ENCODE measurements around the gene ZFP91.

Gene ZFP91

GRCh38 chr11:58608331-58608730 is 29.5 kb downstream of the ZFP91 start:
- Histone ChIP-seq H3K9me3 (ENCODE audit: control insufficient read depth in 1 of 2, low read length in 2 of 2) (no peaks in the 10 kb centered on the region), H3K27me3 (ENCODE audit: control insufficient read depth in 1 of 2, insufficient read depth in 2 of 2, low read length in 2 of 2) (no peaks in the 10 kb centered on the region), H3K4me3 (ENCODE audit: low read depth in 1 of 2, low read length in 2 of 2) (no peak overlapping the region), H3K4me1 (ENCODE audit: control insufficient read depth in 1 of 2, insufficient read depth in 2 of 2, low read length in 2 of 2) (peaks cover 7 to 17% of the 10 kb centered on the region in 2 donors), H3K36me3 (ENCODE audit: control insufficient read depth in 1 of 2, insufficient read depth in 2 of 2, low read length in 2 of 2) (peaks cover 17 to 37% of the 10 kb centered on the region in 2 donors), H3K27ac (ENCODE audit: low read depth, low read length) (no peak overlapping the region), H3K9ac (ENCODE audit: low read depth in 1 of 2, low read length in 2 of 2) (no peak overlapping the region)

- no peaks in the 10 kb centered on the region for H3K27me3 ChIP-seq (ENCODE audit: control insufficient read depth in 1 of 2, insufficient read depth in 2 of 2, low read length in 2 of 2)
- no peaks in the 10 kb centered on the region for H3K9me3 ChIP-seq (ENCODE audit: control insufficient read depth in 1 of 2, low read length in 2 of 2)
- H3K27ac ChIP-seq (ENCODE audit: low read depth, low read length): no peak overlapping the region
- peaks cover 8 to 12% of the 10 kb centered on the region in 2 donors for H3K4me1 ChIP-seq (ENCODE audit: control insufficient read depth in 1 of 2, insufficient read depth in 2 of 2, low read length in 2 of 2)
- no peak overlapping the region for H3K9ac ChIP-seq (ENCODE audit: low read depth in 1 of 2, low read length in 2 of 2)
- peaks cover 30 to 51% of the 10 kb centered on the region in 2 donors for H3K36me3 ChIP-seq (ENCODE audit: control insufficient read depth in 1 of 2, insufficient read depth in 2 of 2, low read length in 2 of 2)
- H3K4me3 ChIP-seq (ENCODE audit: low read depth in 1 of 2, low read length in 2 of 2): no peak overlapping the region
These were observed 30.9 kb downstream of the ZFP91 start for GRCh38 chr11:58609723-58610122.

GRCh38 chr11:58613228-58613627 is 34.4 kb downstream of the ZFP91 start:
- Histone ChIP-seq H3K9ac (ENCODE audit: low read depth in 1 of 2, low read length in 2 of 2) (no peak overlapping the region), H3K4me3 (ENCODE audit: low read depth in 1 of 2, low read length in 2 of 2) (no peak overlapping the region), H3K9me3 (ENCODE audit: control insufficient read depth in 1 of 2, low read length in 2 of 2) (no peaks in the 10 kb centered on the region), H3K36me3 (ENCODE audit: control insufficient read depth in 1 of 2, insufficient read depth in 2 of 2, low read length in 2 of 2) (peaks cover 48 to 81% of the 10 kb centered on the region in 2 donors), H3K4me1 (ENCODE audit: control insufficient read depth in 1 of 2, insufficient read depth in 2 of 2, low read length in 2 of 2) (peaks cover 0 to 6% of the 10 kb centered on the region in 2 donors), H3K27me3 (ENCODE audit: control insufficient read depth in 1 of 2, insufficient read depth in 2 of 2, low read length in 2 of 2) (no peaks in the 10 kb centered on the region), H3K27ac (ENCODE audit: low read depth, low read length) (no peak overlapping the region)

- Histone ChIP-seq H3K27ac (ENCODE audit: low read depth, low read length) (no peak overlapping the region), H3K9ac (ENCODE audit: low read depth in 1 of 2, low read length in 2 of 2) (no peak overlapping the region), H3K36me3 (ENCODE audit: control insufficient read depth in 1 of 2, insufficient read depth in 2 of 2, low read length in 2 of 2) (peaks cover 59 to 90% of the 10 kb centered on the region in 2 donors)
These were observed 36.7 kb downstream of the ZFP91 start for GRCh38 chr11:58615559-58615958.

GRCh38 chr11:58616594-58616993 is 37.7 kb downstream of the ZFP91 start:
- Histone ChIP-seq H3K27ac (ENCODE audit: low read depth, low read length) (no peak overlapping the region), H3K36me3 (ENCODE audit: control insufficient read depth in 1 of 2, insufficient read depth in 2 of 2, low read length in 2 of 2) (peaks cover 55 to 81% of the 10 kb centered on the region in 2 donors), H3K4me3 (ENCODE audit: low read depth in 1 of 2, low read length in 2 of 2) (no peak overlapping the region), H3K9ac (ENCODE audit: low read depth in 1 of 2, low read length in 2 of 2) (no peak overlapping the region), H3K4me1 (ENCODE audit: control insufficient read depth in 1 of 2, insufficient read depth in 2 of 2, low read length in 2 of 2) (peaks cover 0 to 6% of the 10 kb centered on the region in 2 donors), H3K27me3 (ENCODE audit: control insufficient read depth in 1 of 2, insufficient read depth in 2 of 2, low read length in 2 of 2) (no peaks in the 10 kb centered on the region), H3K9me3 (ENCODE audit: control insufficient read depth in 1 of 2, low read length in 2 of 2) (no peaks in the 10 kb centered on the region)

More at GRCh38 chr11:58615559-58615958, 36.7 kb downstream of the ZFP91 start:
- Histone ChIP-seq H3K4me3 (ENCODE audit: low read depth in 1 of 2, low read length in 2 of 2) (no peak overlapping the region), H3K9me3 (ENCODE audit: control insufficient read depth in 1 of 2, low read length in 2 of 2) (no peaks in the 10 kb centered on the region), H3K4me1 (ENCODE audit: control insufficient read depth in 1 of 2, insufficient read depth in 2 of 2, low read length in 2 of 2) (peaks cover 0 to 6% of the 10 kb centered on the region in 2 donors), H3K27me3 (ENCODE audit: control insufficient read depth in 1 of 2, insufficient read depth in 2 of 2, low read length in 2 of 2) (no peaks in the 10 kb centered on the region)

- H3K36me3 ChIP-seq (ENCODE audit: control insufficient read depth in 1 of 2, insufficient read depth in 2 of 2, low read length in 2 of 2): peaks cover 47 to 74% of the 10 kb centered on the region in 2 donors
- H3K27ac ChIP-seq (ENCODE audit: low read depth, low read length): no peak overlapping the region
- H3K9me3 ChIP-seq (ENCODE audit: control insufficient read depth in 1 of 2, low read length in 2 of 2): no peaks in the 10 kb centered on the region
- H3K4me1 ChIP-seq (ENCODE audit: control insufficient read depth in 1 of 2, insufficient read depth in 2 of 2, low read length in 2 of 2): peaks cover 0 to 6% of the 10 kb centered on the region in 2 donors
- H3K4me3 ChIP-seq (ENCODE audit: low read depth in 1 of 2, low read length in 2 of 2): no peak overlapping the region
- H3K9ac ChIP-seq (ENCODE audit: low read depth in 1 of 2, low read length in 2 of 2): no peak overlapping the region
- no peaks in the 10 kb centered on the region for H3K27me3 ChIP-seq (ENCODE audit: control insufficient read depth in 1 of 2, insufficient read depth in 2 of 2, low read length in 2 of 2)
These were observed 39.2 kb downstream of the ZFP91 start for GRCh38 chr11:58617976-58618557.

GRCh38 chr11:58621586-58622262 is 42.9 kb downstream of the ZFP91 start:
- no peaks in the 10 kb centered on the region for H3K9me3 ChIP-seq (ENCODE audit: control insufficient read depth in 1 of 2, low read length in 2 of 2)
- H3K27ac ChIP-seq (ENCODE audit: low read depth, low read length): no peak overlapping the region
- H3K4me3 ChIP-seq (ENCODE audit: low read depth in 1 of 2, low read length in 2 of 2): no peak overlapping the region
- no peaks in the 10 kb centered on the region for H3K27me3 ChIP-seq (ENCODE audit: control insufficient read depth in 1 of 2, insufficient read depth in 2 of 2, low read length in 2 of 2)
- no peak overlapping the region for H3K9ac ChIP-seq (ENCODE audit: low read depth in 1 of 2, low read length in 2 of 2)
- H3K4me1 ChIP-seq (ENCODE audit: control insufficient read depth in 1 of 2, insufficient read depth in 2 of 2, low read length in 2 of 2): no peaks in the 10 kb centered on the region
- H3K36me3 ChIP-seq (ENCODE audit: control insufficient read depth in 1 of 2, insufficient read depth in 2 of 2, low read length in 2 of 2): peaks cover 50 to 69% of the 10 kb centered on the region in 2 donors

- Histone ChIP-seq H3K9me3 (ENCODE audit: control insufficient read depth in 1 of 2, low read length in 2 of 2) (no peaks in the 10 kb centered on the region), H3K36me3 (ENCODE audit: control insufficient read depth in 1 of 2, insufficient read depth in 2 of 2, low read length in 2 of 2) (peaks cover 44 to 66% of the 10 kb centered on the region in 2 donors), H3K4me3 (ENCODE audit: low read depth in 1 of 2, low read length in 2 of 2) (no peak within 1 kb of the TSS), H3K27me3 (ENCODE audit: control insufficient read depth in 1 of 2, insufficient read depth in 2 of 2, low read length in 2 of 2) (no peaks in the 10 kb centered on the region), H3K27ac (ENCODE audit: low read depth, low read length) (no peak within 1 kb of the TSS), H3K9ac (ENCODE audit: low read depth in 1 of 2, low read length in 2 of 2) (no peak within 1 kb of the TSS), H3K4me1 (ENCODE audit: control insufficient read depth in 1 of 2, insufficient read depth in 2 of 2, low read length in 2 of 2) (no peaks in the 10 kb centered on the region)
These were observed 43.5 kb downstream of the ZFP91 start, which contains the start of gene CNTF for GRCh38 chr11:58622344-58622743. TSS of gene CNTF (plus strand) at chr11:58622665. CDS start at chr11:58622753, 88 bp downstream.

GRCh38 chr11:58625086-58625485 is 46.2 kb downstream of the ZFP91 start:
- no peak overlapping the region for H3K9ac ChIP-seq (ENCODE audit: low read depth in 1 of 2, low read length in 2 of 2)

GRCh38 chr11:58625826-58626460 is 47.1 kb downstream of the ZFP91 start:
- Histone ChIP-seq H3K9me3 (ENCODE audit: control insufficient read depth in 1 of 2, low read length in 2 of 2) (no peaks in the 10 kb centered on the region), H3K36me3 (ENCODE audit: control insufficient read depth in 1 of 2, insufficient read depth in 2 of 2, low read length in 2 of 2) (peaks cover 23 to 41% of the 10 kb centered on the region in 2 donors), H3K9ac (ENCODE audit: low read depth in 1 of 2, low read length in 2 of 2) (no peak overlapping the region), H3K27me3 (ENCODE audit: control insufficient read depth in 1 of 2, insufficient read depth in 2 of 2, low read length in 2 of 2) (no peaks in the 10 kb centered on the region), H3K4me1 (ENCODE audit: control insufficient read depth in 1 of 2, insufficient read depth in 2 of 2, low read length in 2 of 2) (no peaks in the 10 kb centered on the region), H3K4me3 (ENCODE audit: low read depth in 1 of 2, low read length in 2 of 2) (no peak overlapping the region), H3K27ac (ENCODE audit: low read depth, low read length) (no peak overlapping the region)

More at GRCh38 chr11:58625086-58625485, 46.2 kb downstream of the ZFP91 start:
- Histone ChIP-seq H3K27ac (ENCODE audit: low read depth, low read length) (no peak overlapping the region), H3K4me3 (ENCODE audit: low read depth in 1 of 2, low read length in 2 of 2) (no peak overlapping the region), H3K4me1 (ENCODE audit: control insufficient read depth in 1 of 2, insufficient read depth in 2 of 2, low read length in 2 of 2) (no peaks in the 10 kb centered on the region), H3K9me3 (ENCODE audit: control insufficient read depth in 1 of 2, low read length in 2 of 2) (no peaks in the 10 kb centered on the region), H3K27me3 (ENCODE audit: control insufficient read depth in 1 of 2, insufficient read depth in 2 of 2, low read length in 2 of 2) (no peaks in the 10 kb centered on the region), H3K36me3 (ENCODE audit: control insufficient read depth in 1 of 2, insufficient read depth in 2 of 2, low read length in 2 of 2) (peaks cover 23 to 46% of the 10 kb centered on the region in 2 donors)
